GM23248 (cell line): ENCODE data around the gene SLIT3.

Source experiments
- EZH2 ChIP-seq: fragments of 200-600 bp; sonication (generic); IDR thresholded peaks from 2 replicates; pipeline ENCODE4 v1.6.1; 2018; ENCODE audit warnings: antibody characterized with exemption, mild to moderate bottlenecking; ENCODE audit not compliant: insufficient read depth, poor library complexity, severe bottlenecking
- EZH2phosphoT487 ChIP-seq: fragments of 200-600 bp; sonication (generic); IDR thresholded peaks from 2 replicates; pipeline ENCODE4 v1.6.1; 2018; ENCODE audit warnings: antibody characterized with exemption, moderate library complexity, mild to moderate bottlenecking, low read depth; ENCODE audit not compliant: insufficient read depth

GRCh38 chr5:168991311-168991710 is 309.6 kb downstream of the SLIT3 start:
- TF ChIP-seq EZH2, result no peak
- no peak for TF ChIP-seq EZH2phosphoT487
